Kidney (tissue), 14 donors: ENCODE measurements around the gene NSG2. TPM values are rescaled to one million over a fixed set of nuclear protein-coding genes. Genes with fewer than 3 reads are reported as not detected.

Source experiments
- DNase-seq, 5 donors: peaks; one replicate each; pipeline ENCODE4 v3.0.0-alpha.2; 2013 to 2020
- FAIRE-seq: peaks from 2 replicates; lab custom pipeline; 2012; peaks lifted over from hg19 to GRCh38; lab: Jason Lieb, UNC
- H3K27ac ChIP-seq, 2 donors: one replicate each; pipeline ENCODE4 v1.7.0; 2013; ENCODE audit warnings: low read depth in 2 of 2, low read length in 2 of 2, inconsistent platforms in 1 of 2
- H3K27me3 ChIP-seq: one replicate; pipeline ENCODE4 v1.7.1; 2013; ENCODE audit warnings: low read length, inconsistent platforms; ENCODE audit not compliant: control insufficient read depth, insufficient read depth
- H3K36me3 ChIP-seq, 3 donors: one replicate each; pipeline versions ENCODE4 v1.7.0 to v1.7.1; 2013; ENCODE audit warnings: low read length in 3 of 3, control low read depth in 1 of 3, inconsistent platforms in 1 of 3; ENCODE audit not compliant: insufficient read depth in 3 of 3, control insufficient read depth in 2 of 3
- H3K4me1 ChIP-seq, 3 donors: one replicate each; pipeline versions ENCODE4 v1.7.0 to v1.7.1; 2013; ENCODE audit warnings: low read length in 3 of 3, inconsistent platforms in 1 of 3, low read depth in 1 of 3; ENCODE audit not compliant: control insufficient read depth in 2 of 3, insufficient read depth in 2 of 3
- H3K4me3 ChIP-seq, 3 donors: one replicate each; pipeline versions ENCODE4 v1.7.0 to v1.8.1; 2013; ENCODE audit warnings: low read length in 3 of 3, control low read depth in 1 of 3, inconsistent platforms in 1 of 3
- H3K9ac ChIP-seq, 3 donors: one replicate each; pipeline versions ENCODE4 v1.7.0 to v1.7.1; 2013; ENCODE audit warnings: low read length in 3 of 3, control low read depth in 1 of 3, inconsistent platforms in 1 of 3
- H3K9me3 ChIP-seq, 3 donors: one replicate each; pipeline versions ENCODE4 v1.7.0 to v1.7.1; 2013; ENCODE audit warnings: low read length in 3 of 3, control low read depth in 1 of 3, inconsistent platforms in 1 of 3; ENCODE audit not compliant: control insufficient read depth in 2 of 3, insufficient read depth in 1 of 3
- intact Hi-C: fragments of 100-400 bp; cut with DNase I; formaldehyde crosslinking; loops from one replicate; pipeline ENCODE4 v1.11.1; 2022
- polyA plus RNA-seq: library from polyadenylated mRNA; stranded (reverse); fragments of 350-450 nt; fragmentation: Illumina TruSeq; extraction: RNeasy Lipid Tissue Mini Kit (QIAGEN cat#74804); gene quantifications from one replicate; pipeline ENCODE4 v1.2.3, GENCODE V29; 2014; ENCODE audit warnings: low read depth, low replicate concordance; ENCODE audit not compliant: insufficient read depth
- total RNA-seq: library from RNA; stranded (reverse); fragmentation: NEBNext Ultra II Directional; extraction: Animal tissue kit (Norgen Biotek cat#: 25700); gene quantifications from one replicate; pipeline ENCODE4 v1.2.1, GENCODE V29; 2021
- TF ChIP-seq, protein P1 (sequence below): IDR thresholded peaks from 3 replicates; pipeline ENCODE4 v1.5.1; 2012; ENCODE audit warnings: mild to moderate bottlenecking, moderate library complexity, borderline replicate concordance; ENCODE audit not compliant: insufficient read depth; ENCODE audit errors: extremely low read depth
- donor health status: control.
- donor health status: control.
- donor health status: control.
- donor health status: control.
- donor health status: control.
- donor health status: DM: yes; HTN: yes; CAD: no.
- donor health status: Normal renal cell carcinoma (clear cell type).

Gene NSG2
- total and polyA plus RNA-seq, 2 donors from 2014 or later: 0.41 TPM; not detected in 1

GRCh38 chr5:174094857-174095606 is 49.5 kb downstream of the NSG2 start:
- Histone ChIP-seq H3K27ac (no peak overlapping the region), H3K4me1 (no peaks in the 10 kb centered on the region), H3K36me3 (no peaks in the 10 kb centered on the region), H3K9ac (no peak overlapping the region), H3K9me3 (no peaks in the 10 kb centered on the region), H3K4me3 (no peak overlapping the region), H3K27me3 (no peaks in the 10 kb centered on the region)
- DNase-seq: no peak
- TF ChIP-seq, protein P1, sequence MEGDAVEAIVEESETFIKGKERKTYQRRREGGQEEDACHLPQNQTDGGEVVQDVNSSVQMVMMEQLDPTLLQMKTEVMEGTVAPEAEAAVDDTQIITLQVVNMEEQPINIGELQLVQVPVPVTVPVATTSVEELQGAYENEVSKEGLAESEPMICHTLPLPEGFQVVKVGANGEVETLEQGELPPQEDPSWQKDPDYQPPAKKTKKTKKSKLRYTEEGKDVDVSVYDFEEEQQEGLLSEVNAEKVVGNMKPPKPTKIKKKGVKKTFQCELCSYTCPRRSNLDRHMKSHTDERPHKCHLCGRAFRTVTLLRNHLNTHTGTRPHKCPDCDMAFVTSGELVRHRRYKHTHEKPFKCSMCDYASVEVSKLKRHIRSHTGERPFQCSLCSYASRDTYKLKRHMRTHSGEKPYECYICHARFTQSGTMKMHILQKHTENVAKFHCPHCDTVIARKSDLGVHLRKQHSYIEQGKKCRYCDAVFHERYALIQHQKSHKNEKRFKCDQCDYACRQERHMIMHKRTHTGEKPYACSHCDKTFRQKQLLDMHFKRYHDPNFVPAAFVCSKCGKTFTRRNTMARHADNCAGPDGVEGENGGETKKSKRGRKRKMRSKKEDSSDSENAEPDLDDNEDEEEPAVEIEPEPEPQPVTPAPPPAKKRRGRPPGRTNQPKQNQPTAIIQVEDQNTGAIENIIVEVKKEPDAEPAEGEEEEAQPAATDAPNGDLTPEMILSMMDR: no peak
- no peak for FAIRE-seq
- intact Hi-C loops: no loop called here

DNA sequence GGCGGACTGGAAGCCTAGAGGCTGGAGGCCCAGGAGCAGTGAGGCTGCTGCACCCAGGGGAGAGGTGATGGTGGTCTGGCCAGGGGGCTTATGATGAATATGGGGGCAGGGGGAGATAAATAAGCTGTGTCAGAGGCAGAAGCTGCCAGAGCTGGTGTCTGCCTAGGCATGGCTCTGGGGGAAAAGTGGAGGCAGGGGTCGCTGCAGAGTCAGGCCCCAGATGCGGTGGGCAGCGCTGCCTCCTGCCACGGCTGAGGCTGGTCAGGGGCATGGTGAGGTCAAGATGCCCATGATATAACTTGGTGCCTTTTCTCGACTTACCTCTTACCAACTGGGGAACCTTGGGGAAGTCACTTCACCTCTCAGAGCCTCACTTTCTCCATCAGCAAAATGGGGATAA is 51.1 kb downstream of the NSG2 start:
- intact Hi-C loops: no loop called here

DNA sequence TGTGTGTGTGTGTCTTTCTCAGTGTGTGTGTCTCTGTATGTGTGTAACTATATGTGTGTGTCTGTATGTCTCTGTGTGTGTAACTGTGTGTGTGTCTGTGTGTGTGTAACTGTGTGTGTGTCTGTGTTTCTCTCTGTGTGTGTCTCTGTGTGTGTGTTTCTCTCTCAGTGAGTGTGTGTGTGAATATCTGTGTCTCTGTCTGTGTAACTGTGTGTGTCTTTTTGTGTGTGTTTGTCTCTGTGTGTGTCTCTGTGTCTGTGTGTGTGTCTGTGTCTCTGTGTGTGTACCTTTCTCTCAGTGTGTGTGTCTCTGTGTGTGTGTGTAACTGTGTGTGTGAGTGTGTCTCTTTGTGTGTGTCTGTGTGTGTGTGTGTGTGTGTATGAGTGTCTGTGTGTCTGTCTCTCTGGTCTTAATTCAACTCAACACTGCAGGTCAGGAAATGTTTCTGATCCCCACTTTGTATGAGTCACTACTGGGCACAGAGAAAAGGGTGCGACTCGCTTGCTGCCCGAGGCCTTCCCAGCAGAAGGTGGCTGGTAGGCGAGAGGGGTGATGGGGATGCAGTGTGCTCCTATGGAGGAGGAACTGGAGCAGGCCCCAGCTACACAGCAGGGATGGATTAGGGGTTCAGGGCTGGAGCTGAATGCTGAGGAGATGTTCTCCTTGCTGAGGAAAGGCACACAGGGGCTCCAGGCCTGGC is 52.1 kb downstream of the NSG2 start:
- TF ChIP-seq, protein P1: no peak
- no peak for DNase-seq

More for the DNA sequence above, 51.1 kb downstream of the NSG2 start:
- H3K36me3 ChIP-seq: no peaks in the 10 kb centered on the region
- H3K4me1 ChIP-seq: no peaks in the 10 kb centered on the region
- TF ChIP-seq, protein P1: no peak
- no peaks in the 10 kb centered on the region for H3K9me3 ChIP-seq
- FAIRE-seq (no peak), DNase-seq (no peak)
- no peaks in the 10 kb centered on the region for H3K27me3 ChIP-seq
- no peak overlapping the region for H3K4me3 ChIP-seq
- H3K27ac ChIP-seq: no peak overlapping the region
- H3K9ac ChIP-seq: no peak overlapping the region

More for the DNA sequence above, 52.1 kb downstream of the NSG2 start:
- intact Hi-C loops: no loop called here
- no peaks in the 10 kb centered on the region for H3K9me3 ChIP-seq
- no peaks in the 10 kb centered on the region for H3K4me1 ChIP-seq
- H3K27me3 ChIP-seq: no peaks in the 10 kb centered on the region
- no peak overlapping the region for H3K4me3 ChIP-seq
- H3K9ac ChIP-seq: no peak overlapping the region
- FAIRE-seq: no peak
- H3K27ac ChIP-seq: no peak overlapping the region
- no peaks in the 10 kb centered on the region for H3K36me3 ChIP-seq
